ENCODE results near the gene COP1. TPM values are rescaled to one million over a fixed set of nuclear protein-coding genes. Genes with fewer than 3 reads are reported as not detected.

Gene COP1
- total RNA-seq, 1 experiment from 2014 or later: 29.4 TPM

- no peak for DNase-seq (ENCODE audit: low spot score)
Observed at GRCh38 chr1:175968486-175969172, 238.5 kb downstream of the COP1 start.

GRCh38 chr1:175963740-175964139 is 243.3 kb downstream of the COP1 start:
- DNase-seq (ENCODE audit: low spot score): no peak

GRCh38 chr1:175960169-175960568 is 246.9 kb downstream of the COP1 start:
- no peak for DNase-seq (ENCODE audit: low spot score)

- no peak for DNase-seq (ENCODE audit: low spot score)
Observed at GRCh38 chr1:175951627-175952026, 255.5 kb downstream of the COP1 start.

- no peak for DNase-seq (ENCODE audit: low spot score)
Observed at GRCh38 chr1:175947771-175948170, 259.3 kb downstream of the COP1 start.

- no peak for DNase-seq (ENCODE audit: low spot score)
Observed at GRCh38 chr1:175944591-175944990, 262.5 kb downstream of the COP1 start.

GRCh38 chr1:175941164-175941563 is 265.9 kb downstream of the COP1 start:
- DNase-seq (ENCODE audit: low spot score): no peak

- no peak for DNase-seq (ENCODE audit: low spot score)
Observed at GRCh38 chr1:175936736-175937135, 270.4 kb downstream of the COP1 start.

GRCh38 chr1:175935566-175936115 is 271.4 kb downstream of the COP1 start:
- DNase-seq (ENCODE audit: low spot score): no peak

GRCh38 chr1:175935166-175935565 is 271.9 kb downstream of the COP1 start:
- DNase-seq (ENCODE audit: low spot score): no peak

- DNase-seq (ENCODE audit: low spot score): no peak
Observed at GRCh38 chr1:175933801-175934200, 273.3 kb downstream of the COP1 start.

GRCh38 chr1:175927944-175928343 is 279.1 kb downstream of the COP1 start:
- DNase-seq (ENCODE audit: low spot score): no peak

GRCh38 chr1:175922254-175922881 is 284.7 kb downstream of the COP1 start:
- DNase-seq (ENCODE audit: low spot score): no peak

GRCh38 chr1:175920381-175920780 is 286.7 kb downstream of the COP1 start:
- DNase-seq (ENCODE audit: low spot score): no peak

GRCh38 chr1:175919001-175919400 is 288.1 kb downstream of the COP1 start:
- DNase-seq (ENCODE audit: low spot score): no peak

- no peak for DNase-seq (ENCODE audit: low spot score)
Observed at GRCh38 chr1:175918364-175918801, 288.7 kb downstream of the COP1 start.

GRCh38 chr1:175914115-175914514 is 293.0 kb downstream of the COP1 start:
- no peak for DNase-seq (ENCODE audit: low spot score)

GRCh38 chr1:175911138-175911537 is 295.9 kb downstream of the COP1 start:
- DNase-seq (ENCODE audit: low spot score): no peak

- DNase-seq (ENCODE audit: low spot score): no peak
Observed at GRCh38 chr1:175906370-175906769, 300.7 kb downstream of the COP1 start.

GRCh38 chr1:175904808-175905207 is 302.3 kb downstream of the COP1 start:
- DNase-seq (ENCODE audit: low spot score): no peak

GRCh38 chr1:175902281-175902680 is 304.8 kb downstream of the COP1 start:
- no peak for DNase-seq (ENCODE audit: low spot score)

- DNase-seq (ENCODE audit: low spot score): no peak
Observed at GRCh38 chr1:175901076-175901836, 305.8 kb downstream of the COP1 start.

GRCh38 chr1:175900171-175900570 is 306.9 kb downstream of the COP1 start:
- no peak for DNase-seq (ENCODE audit: low spot score)
